HFFc6 (cell line): ENCODE data around the gene CDH23. TPM values are rescaled to one million over a fixed set of nuclear protein-coding genes. Genes with fewer than 3 reads are reported as not detected.

Source experiments
- DNase-seq: peaks from one replicate; pipeline ENCODE4 v3.0.0-alpha.2; 2018
- H3K27ac Mint-ChIP-seq: 2 replicates; pipeline ENCODE4 v1.8.0; 2020; ENCODE audit warnings: mild to moderate bottlenecking, mixed read lengths
- H3K27me3 Mint-ChIP-seq: 2 replicates; pipeline ENCODE4 v1.8.0; 2021; ENCODE audit warnings: mild to moderate bottlenecking, moderate library complexity, mixed read lengths; ENCODE audit not compliant: insufficient read depth
- H3K36me3 Mint-ChIP-seq: 2 replicates; pipeline ENCODE4 v1.8.0; 2021; ENCODE audit warnings: low read depth, mixed read lengths
- H3K4me1 Mint-ChIP-seq: 2 replicates; pipeline ENCODE4 v1.8.0; 2020; ENCODE audit warnings: low read depth, mixed read lengths
- H3K4me3 Mint-ChIP-seq: 2 replicates; pipeline ENCODE4 v1.8.0; 2020; ENCODE audit warnings: mild to moderate bottlenecking, moderate library complexity, mixed read lengths
- H3K9me3 Mint-ChIP-seq: 2 replicates; pipeline ENCODE4 v1.8.0; 2020; ENCODE audit warnings: mild to moderate bottlenecking, mixed read lengths
- total RNA-seq, 6 experiments: library from RNA; stranded (reverse); fragmentation: NEBNext Ultra II Directional; extraction: Animal tissue kit (Norgen Biotek cat#: 25700); gene quantifications; 2 replicates in 1 of 6; 3 replicates in 5 of 6; pipeline ENCODE4 v1.2.3, GENCODE V29; 2021
- TF ChIP-seq, protein P1 (sequence below): fragments of 200-600 bp; sonication (generic); IDR thresholded peaks from 2 replicates; pipeline ENCODE4 v1.5.0; 2021; ENCODE audit warnings: antibody characterized with exemption, mild to moderate bottlenecking

The CDH23 gene
- total RNA-seq, 6 experiments from 2014 or later, result 0.02 to 0.11 (median 0.04) TPM; not detected in 2

DNA sequence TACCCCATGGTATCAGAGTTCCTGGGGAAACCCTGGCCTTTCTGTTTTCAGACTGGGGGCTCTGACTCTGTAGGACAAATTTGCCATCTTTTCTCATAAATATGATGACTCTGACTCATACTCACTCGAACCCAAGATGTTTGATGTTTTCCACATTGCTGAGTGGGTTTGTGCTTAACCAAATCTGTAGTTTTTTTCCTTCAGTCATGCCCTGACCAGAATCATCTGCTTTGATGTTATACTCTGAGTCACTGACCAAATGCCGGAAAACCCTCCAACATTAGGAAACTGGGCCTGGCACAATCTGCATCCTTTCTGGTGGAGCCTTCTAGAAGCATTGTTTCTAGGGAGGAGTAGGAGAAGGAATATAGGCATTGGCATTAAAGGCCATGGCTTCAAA, 204.1 kb downstream of the CDH23 start:
- Mint-ChIP-seq H3K27ac (peak overlapping the region; percentile 43; the same call in 1 of the 2 replicates), H3K4me1 (peaks cover 26% of the 10 kb centered on the region), H3K9me3 (no peaks in the 10 kb centered on the region), H3K36me3 (no peaks in the 10 kb centered on the region), H3K27me3 (peaks cover 7% of the 10 kb centered on the region), H3K4me3 (no peak overlapping the region)
- TF ChIP-seq, protein P1, sequence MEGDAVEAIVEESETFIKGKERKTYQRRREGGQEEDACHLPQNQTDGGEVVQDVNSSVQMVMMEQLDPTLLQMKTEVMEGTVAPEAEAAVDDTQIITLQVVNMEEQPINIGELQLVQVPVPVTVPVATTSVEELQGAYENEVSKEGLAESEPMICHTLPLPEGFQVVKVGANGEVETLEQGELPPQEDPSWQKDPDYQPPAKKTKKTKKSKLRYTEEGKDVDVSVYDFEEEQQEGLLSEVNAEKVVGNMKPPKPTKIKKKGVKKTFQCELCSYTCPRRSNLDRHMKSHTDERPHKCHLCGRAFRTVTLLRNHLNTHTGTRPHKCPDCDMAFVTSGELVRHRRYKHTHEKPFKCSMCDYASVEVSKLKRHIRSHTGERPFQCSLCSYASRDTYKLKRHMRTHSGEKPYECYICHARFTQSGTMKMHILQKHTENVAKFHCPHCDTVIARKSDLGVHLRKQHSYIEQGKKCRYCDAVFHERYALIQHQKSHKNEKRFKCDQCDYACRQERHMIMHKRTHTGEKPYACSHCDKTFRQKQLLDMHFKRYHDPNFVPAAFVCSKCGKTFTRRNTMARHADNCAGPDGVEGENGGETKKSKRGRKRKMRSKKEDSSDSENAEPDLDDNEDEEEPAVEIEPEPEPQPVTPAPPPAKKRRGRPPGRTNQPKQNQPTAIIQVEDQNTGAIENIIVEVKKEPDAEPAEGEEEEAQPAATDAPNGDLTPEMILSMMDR, result no peak
- DNase-seq, result peak; percentile 68

DNA sequence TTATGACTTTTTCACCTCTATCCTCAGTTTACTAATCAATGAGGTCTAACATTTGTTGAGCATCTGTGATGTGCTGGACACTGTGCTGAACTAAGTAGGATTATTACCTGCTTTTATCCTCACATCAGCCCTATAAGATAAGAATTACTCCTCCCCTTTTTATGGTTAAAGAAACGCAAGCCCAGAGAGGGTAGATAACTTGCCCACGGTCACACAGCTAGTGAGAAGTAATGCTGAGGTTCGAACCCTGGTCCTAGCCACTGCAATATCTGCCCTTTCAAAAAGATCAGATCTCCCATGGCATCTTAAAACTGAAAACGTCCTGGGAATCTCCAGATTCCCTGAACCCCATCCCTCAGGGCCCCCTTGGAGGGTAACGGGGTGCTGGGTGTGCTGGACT, 204.6 kb downstream of the CDH23 start:
- no peak for DNase-seq
- H3K36me3 Mint-ChIP-seq, result no peaks in the 10 kb centered on the region
- H3K27me3 Mint-ChIP-seq, result peaks cover 8% of the 10 kb centered on the region
- TF ChIP-seq, protein P1, result no peak
- no peak overlapping the region for H3K4me3 Mint-ChIP-seq
- H3K27ac Mint-ChIP-seq, result no peak overlapping the region
- H3K9me3 Mint-ChIP-seq, result no peaks in the 10 kb centered on the region
- H3K4me1 Mint-ChIP-seq, result peaks cover 26% of the 10 kb centered on the region

DNA sequence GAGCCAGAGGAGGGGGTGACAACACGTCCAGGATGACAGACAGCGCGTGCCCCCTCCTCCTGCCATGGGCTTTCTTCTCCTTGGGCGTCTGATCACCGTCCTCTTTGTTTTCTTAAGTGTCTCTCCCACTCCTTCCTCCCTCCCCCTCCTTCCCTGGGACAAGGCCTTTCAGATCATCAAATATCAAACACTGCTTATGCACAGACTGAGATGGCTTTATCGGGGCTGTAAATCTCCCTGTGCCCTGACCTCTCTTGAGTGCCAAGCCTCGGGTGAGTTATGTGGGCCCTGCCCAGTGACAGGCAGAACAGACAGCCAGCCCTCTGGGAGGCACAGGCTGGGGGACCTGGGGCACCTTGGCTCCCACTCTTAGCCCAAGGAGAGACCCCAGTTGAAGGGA, 206.4 kb downstream of the CDH23 start:
- TF ChIP-seq, protein P1, result no peak
- no peak overlapping the region for H3K27ac Mint-ChIP-seq
- H3K36me3 Mint-ChIP-seq, result no peaks in the 10 kb centered on the region
- peaks cover 26% of the 10 kb centered on the region for H3K4me1 Mint-ChIP-seq
- H3K4me3 Mint-ChIP-seq, result no peak overlapping the region
- H3K27me3 Mint-ChIP-seq, result peaks cover 11% of the 10 kb centered on the region
- H3K9me3 Mint-ChIP-seq, result no peaks in the 10 kb centered on the region
- DNase-seq, result no peak

DNA sequence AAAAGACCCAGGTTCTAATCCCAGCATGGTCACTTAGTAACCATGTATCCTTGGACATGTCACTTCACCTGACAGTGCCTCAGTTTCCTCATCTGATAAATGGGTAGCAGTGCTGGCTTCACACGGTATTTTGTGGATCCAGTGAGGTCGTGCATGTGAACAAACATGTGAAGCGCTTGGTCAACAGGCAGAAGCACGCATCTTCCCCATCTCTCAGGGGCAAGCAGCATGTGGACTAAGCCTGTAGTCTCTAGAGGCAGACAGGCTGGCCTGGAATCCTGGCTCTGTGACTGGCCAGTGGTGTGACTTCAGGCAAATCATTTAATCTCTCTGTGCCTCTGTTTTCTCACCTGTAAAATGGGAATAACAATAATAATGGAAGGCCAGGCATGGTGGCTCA, 207.0 kb downstream of the CDH23 start:
- Mint-ChIP-seq H3K27ac (no peak overlapping the region), H3K36me3 (no peaks in the 10 kb centered on the region), H3K27me3 (peaks cover 11% of the 10 kb centered on the region), H3K9me3 (no peaks in the 10 kb centered on the region), H3K4me3 (no peak overlapping the region), H3K4me1 (peaks cover 26% of the 10 kb centered on the region)
- TF ChIP-seq, protein P1, result no peak
- DNase-seq, result no peak

DNA sequence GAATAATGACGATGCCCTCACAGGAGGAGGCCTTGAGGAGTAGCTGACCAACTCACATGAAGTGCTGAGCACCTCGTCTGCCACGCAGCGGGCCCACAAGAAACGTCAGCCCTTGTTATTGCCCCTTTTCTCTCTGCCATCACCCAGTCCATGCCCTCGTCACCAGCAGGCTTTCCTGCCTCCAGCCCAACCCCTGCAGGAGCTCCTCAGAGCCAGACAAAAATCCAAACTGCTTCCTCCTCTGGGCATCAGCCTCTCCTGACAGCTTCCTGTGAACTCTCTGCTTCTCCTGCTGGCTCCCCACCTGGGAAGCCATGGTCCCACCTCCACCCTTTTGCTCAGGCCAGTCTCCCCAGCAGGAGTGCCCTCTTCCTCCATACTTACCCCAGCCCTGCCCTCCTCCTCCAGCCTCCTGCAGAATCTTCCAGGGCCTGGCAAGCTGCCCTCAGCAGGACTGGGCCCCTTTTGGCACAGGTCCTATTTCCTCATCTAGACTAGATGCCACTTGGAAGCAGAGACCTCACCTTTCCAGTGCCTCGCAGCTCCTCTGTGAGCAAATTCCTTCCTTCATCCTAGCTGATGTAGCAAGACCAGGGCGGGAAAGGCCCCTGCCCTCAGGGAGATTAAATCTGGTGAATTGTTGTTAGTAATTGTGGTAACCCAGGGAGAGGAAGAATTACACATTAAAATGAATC, 207.8 kb downstream of the CDH23 start:
- TF ChIP-seq, protein P1, result no peak
- H3K27ac Mint-ChIP-seq, result no peak overlapping the region
- no peaks in the 10 kb centered on the region for H3K9me3 Mint-ChIP-seq
- no peaks in the 10 kb centered on the region for H3K36me3 Mint-ChIP-seq
- no peak overlapping the region for H3K4me3 Mint-ChIP-seq
- H3K4me1 Mint-ChIP-seq, result peaks cover 26% of the 10 kb centered on the region
- peak; percentile 28 for DNase-seq
- peaks cover 11% of the 10 kb centered on the region for H3K27me3 Mint-ChIP-seq
